KMS-11 (cell line): ENCODE results near the gene PPP1R15A.
A peak's percentile ranks its signal among the peaks of the same experiment; 100 is the strongest.
"Not testable (repeated sequence)": the region's sequence is repeated elsewhere in the genome, so short reads cannot be mapped to it uniquely, and the experiment has no call there.

ENCODE experiments used
- H2AFZ ChIP-seq: fragments of 200-600 bp; sonication (generic); 2 replicates; pipeline ENCODE4 v1.6.1; 2016; ENCODE audit warnings: antibody characterized with exemption, mixed run types, low read depth
- H3K27ac ChIP-seq: fragments of 200-600 bp; sonication (generic); 2 replicates; pipeline ENCODE4 v1.6.1; 2016; ENCODE audit warnings: mild to moderate bottlenecking, mixed run types
- H3K27me3 ChIP-seq: fragments of 200-600 bp; sonication (generic); 2 replicates; pipeline ENCODE4 v1.6.1; 2017; ENCODE audit warnings: mild to moderate bottlenecking, low read depth, mixed run types, moderate library complexity; ENCODE audit not compliant: insufficient read depth
- H3K36me3 ChIP-seq: fragments of 200-600 bp; sonication (generic); 2 replicates; pipeline ENCODE4 v1.6.1; 2017; ENCODE audit warnings: mild to moderate bottlenecking, mixed run types; ENCODE audit not compliant: insufficient read depth
- H3K4me1 ChIP-seq: fragments of 200-600 bp; sonication (generic); 2 replicates; pipeline ENCODE4 v1.6.1; 2016; ENCODE audit warnings: mild to moderate bottlenecking, low read depth, mixed run types; ENCODE audit not compliant: poor library complexity, severe bottlenecking
- H3K4me2 ChIP-seq: fragments of 200-600 bp; sonication (generic); 2 replicates; pipeline ENCODE4 v1.7.0; 2016; ENCODE audit warnings: mild to moderate bottlenecking, mixed run types
- H3K4me3 ChIP-seq: fragments of 200-600 bp; sonication (generic); IDR thresholded peaks from 2 replicates; pipeline ENCODE4 v1.6.1; 2017; ENCODE audit warnings: low read depth, low read length, mixed read lengths; ENCODE audit not compliant: insufficient read depth
- H3K79me2 ChIP-seq: fragments of 200-600 bp; sonication (generic); 2 replicates; pipeline ENCODE4 v1.6.1; 2016; ENCODE audit warnings: low read depth, mixed run types; ENCODE audit not compliant: insufficient read depth
- H3K9ac ChIP-seq: fragments of 200-600 bp; sonication (generic); 2 replicates; pipeline ENCODE4 v1.6.1; 2016; ENCODE audit warnings: mild to moderate bottlenecking, mixed run types
- H4K20me1 ChIP-seq: fragments of 200-600 bp; sonication (generic); 2 replicates; pipeline ENCODE4 v1.6.1; 2016; ENCODE audit warnings: mild to moderate bottlenecking, mixed run types; ENCODE audit not compliant: insufficient read depth
- CTCF ChIP-seq: fragments of 200-600 bp; sonication (generic); conservative IDR thresholded peaks from 2 replicates; pipeline ENCODE4 v1.6.1; 2017; ENCODE audit warnings: low read depth, mild to moderate bottlenecking, antibody characterized with exemption, low read length, moderate library complexity, mixed read lengths

Gene PPP1R15A

GRCh38 chr19:48887861-48888612 is 15.8 kb downstream of the PPP1R15A start:
- H4K20me1 ChIP-seq = no peaks in the 10 kb centered on the region
- TF ChIP-seq CTCF = no peak
- peaks cover 26% of the 10 kb centered on the region for H3K4me1 ChIP-seq
- no peak overlapping the region for H3K9ac ChIP-seq
- no peak overlapping the region for H3K27ac ChIP-seq
- H3K79me2 ChIP-seq = no peaks in the 10 kb centered on the region
- no peaks in the 10 kb centered on the region for H3K27me3 ChIP-seq
- no peak overlapping the region for H2AFZ ChIP-seq
- H3K4me2 ChIP-seq = no peak overlapping the region
- H3K36me3 ChIP-seq = no peaks in the 10 kb centered on the region
- H3K4me3 ChIP-seq = no peak overlapping the region

- peaks cover 34% of the 10 kb centered on the region for H3K4me1 ChIP-seq
- H3K79me2 ChIP-seq = not testable (repeated sequence)
Measured at GRCh38 chr19:48889496-48889895, 17.3 kb downstream of the PPP1R15A start.

GRCh38 chr19:48890551-48890950 is 18.3 kb downstream of the PPP1R15A start:
- Histone ChIP-seq H3K4me1 (peaks cover 34% of the 10 kb centered on the region), H4K20me1 (no peaks in the 10 kb centered on the region), H3K27me3 (no peaks in the 10 kb centered on the region), H3K4me2 (peak overlapping the region; percentile 1; the same call in 1 of the 2 replicates), H2AFZ (no peak overlapping the region), H3K79me2 (no peaks in the 10 kb centered on the region), H3K9ac (no peak overlapping the region), H3K36me3 (no peaks in the 10 kb centered on the region), H3K27ac (no peak overlapping the region; the same call in 1 of the 2 replicates), H3K4me3 (no peak overlapping the region)
- no peak for TF ChIP-seq CTCF

More at GRCh38 chr19:48889496-48889895, 17.3 kb downstream of the PPP1R15A start:
- H4K20me1 ChIP-seq, H3K27me3 ChIP-seq, H3K36me3 ChIP-seq, H2AFZ ChIP-seq, H3K27ac ChIP-seq, H3K9ac ChIP-seq, H3K4me3 ChIP-seq, H3K4me2 ChIP-seq: not testable (repeated sequence)

- TF ChIP-seq CTCF = no peak
- Histone ChIP-seq H3K27ac (no peak overlapping the region), H3K79me2 (no peaks in the 10 kb centered on the region), H4K20me1 (no peaks in the 10 kb centered on the region), H3K36me3 (no peaks in the 10 kb centered on the region), H3K27me3 (no peaks in the 10 kb centered on the region), H3K4me1 (peaks cover 42% of the 10 kb centered on the region), H3K4me3 (no peak overlapping the region), H3K4me2 (no peak overlapping the region), H3K9ac (no peak overlapping the region), H2AFZ (no peak overlapping the region)
Measured at GRCh38 chr19:48895226-48895625, 23.0 kb downstream of the PPP1R15A start.

- Histone ChIP-seq H3K9ac (no peak overlapping the region), H3K27ac (no peak overlapping the region), H3K4me3 (no peak overlapping the region), H3K79me2 (no peaks in the 10 kb centered on the region), H4K20me1 (no peaks in the 10 kb centered on the region), H3K27me3 (no peaks in the 10 kb centered on the region), H3K4me2 (no peak overlapping the region), H3K36me3 (no peaks in the 10 kb centered on the region), H2AFZ (no peak overlapping the region), H3K4me1 (peaks cover 36% of the 10 kb centered on the region)
- TF ChIP-seq CTCF = no peak
Measured at GRCh38 chr19:48896191-48896720, 24.0 kb downstream of the PPP1R15A start.
